ENCODE results near the gene VSX2. TPM values are rescaled to one million over a fixed set of nuclear protein-coding genes. Genes with fewer than 3 reads are reported as not detected.

The VSX2 gene
- total and polyA plus RNA-seq, 2 of the 13 experiments (the other 11 are each of a cell fraction or from before 2014, with no cell fraction given): 0.05 TPM; not detected in 1

DNA sequence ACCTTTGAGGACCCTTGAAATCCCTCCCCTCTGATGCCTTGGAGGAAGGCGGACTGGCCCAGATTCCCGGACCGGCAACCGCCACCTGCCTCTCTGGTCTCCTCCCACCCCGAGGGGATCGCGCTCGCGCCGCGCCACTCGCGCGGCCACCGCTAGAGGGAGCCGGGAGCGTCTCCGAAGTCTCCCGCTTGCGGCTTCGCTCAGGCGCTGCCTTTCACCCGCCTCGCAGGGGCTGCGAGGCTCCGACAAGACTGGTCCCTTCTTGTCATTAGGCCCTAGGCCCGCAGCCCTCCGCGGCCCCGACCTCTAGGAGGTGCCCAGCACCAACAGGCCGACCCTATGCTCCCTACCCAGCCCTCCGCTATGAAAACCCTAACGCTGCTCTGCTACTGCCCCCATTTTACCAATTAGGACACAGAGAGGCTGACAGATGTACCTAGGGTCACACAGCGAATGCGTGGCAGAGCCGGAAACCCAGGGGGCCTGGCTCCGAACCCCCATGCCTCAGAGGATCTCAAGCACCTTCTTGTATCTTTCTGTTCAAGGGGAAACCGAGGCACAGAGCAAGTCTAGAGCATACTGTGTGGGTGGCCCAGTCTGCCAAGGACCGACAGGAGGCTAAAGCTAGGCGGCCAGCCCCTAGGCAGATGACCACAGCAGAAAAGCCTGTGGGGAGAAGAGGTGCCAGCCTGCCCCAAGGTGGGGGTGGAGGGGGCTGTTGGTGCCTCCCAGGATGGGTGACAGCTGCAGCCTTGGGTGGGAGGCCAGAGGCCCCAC lies 21.4 kb upstream of the VSX2 start (continued):
- TF ChIP-seq ZNF446 (CRISPR knock-in tag; IDR thresholded peaks at IDR 0.05) (no peak), NPAS2 (CRISPR knock-in tag; IDR thresholded peaks at IDR 0.05; ENCODE audit: borderline replicate concordance) (no peak), ZNF121 (CRISPR knock-in tag; IDR thresholded peaks at IDR 0.05) (no peak), REPIN1 (CRISPR knock-in tag; IDR thresholded peaks at IDR 0.05; ENCODE audit: borderline replicate concordance, low read depth) (no peak), FOXK2 (IDR thresholded peaks at IDR 0.05) (no peak), ZNF501 (CRISPR knock-in tag; IDR thresholded peaks at IDR 0.05) (peak; percentile 27; the same call in 1 of the 2 replicates), ZBTB38 (CRISPR knock-in tag; IDR thresholded peaks at IDR 0.05) (no peak), YEATS2 (CRISPR knock-in tag; IDR thresholded peaks at IDR 0.05; ENCODE audit: borderline replicate concordance) (no peak), GZF1 (CRISPR knock-in tag; IDR thresholded peaks at IDR 0.05) (no peak), ZFX (CRISPR knock-in tag; IDR thresholded peaks at IDR 0.05; ENCODE audit: low read depth) (peak; percentile 28; the same call in 1 of the 2 replicates), EEA1 (CRISPR knock-in tag; IDR thresholded peaks at IDR 0.05; ENCODE audit: borderline replicate concordance) (0 out of 2 replicates have a peak, but pooled peaks have one; percentile 21), ZNF136 (CRISPR knock-in tag; IDR thresholded peaks at IDR 0.05; ENCODE audit: low read depth) (no peak), ZIK1 (CRISPR knock-in tag; IDR thresholded peaks at IDR 0.05; ENCODE audit: borderline replicate concordance, low read depth) (no peak), TEAD2 (CRISPR knock-in tag; IDR thresholded peaks at IDR 0.05) (no peak), IRX3 (CRISPR knock-in tag; IDR thresholded peaks at IDR 0.05; ENCODE audit: borderline replicate concordance, low read depth) (no peak), NFKBIZ (CRISPR knock-in tag; IDR thresholded peaks at IDR 0.05) (no peak), KDM3A (CRISPR knock-in tag; IDR thresholded peaks at IDR 0.05; ENCODE audit: low read depth) (no peak), ZNF672 (CRISPR knock-in tag; IDR thresholded peaks at IDR 0.05) (no peak), ZFP90 (CRISPR knock-in tag; IDR thresholded peaks at IDR 0.05; ENCODE audit: borderline replicate concordance) (no peak), ZNF17 (CRISPR knock-in tag; IDR thresholded peaks at IDR 0.05) (no peak), HCFC1 (IDR thresholded peaks at IDR 0.05; ENCODE audit: low read depth, low read length) (no peak), CHCHD3 (CRISPR knock-in tag; IDR thresholded peaks at IDR 0.05) (no peak), ZNF101 (CRISPR knock-in tag; IDR thresholded peaks at IDR 0.05; ENCODE audit: borderline replicate concordance, low read depth) (no peak), SMAD9 (CRISPR knock-in tag; IDR thresholded peaks at IDR 0.05) (no peak), ZNF160 (CRISPR knock-in tag; IDR thresholded peaks at IDR 0.05) (no peak), CCAR2 (optimal IDR thresholded peaks at IDR 0.05; ENCODE audit: low read depth, low read length) (no peak), DMAP1 (CRISPR knock-in tag; IDR thresholded peaks at IDR 0.05) (no peak)
- TF ChIP-seq, protein P1, sequence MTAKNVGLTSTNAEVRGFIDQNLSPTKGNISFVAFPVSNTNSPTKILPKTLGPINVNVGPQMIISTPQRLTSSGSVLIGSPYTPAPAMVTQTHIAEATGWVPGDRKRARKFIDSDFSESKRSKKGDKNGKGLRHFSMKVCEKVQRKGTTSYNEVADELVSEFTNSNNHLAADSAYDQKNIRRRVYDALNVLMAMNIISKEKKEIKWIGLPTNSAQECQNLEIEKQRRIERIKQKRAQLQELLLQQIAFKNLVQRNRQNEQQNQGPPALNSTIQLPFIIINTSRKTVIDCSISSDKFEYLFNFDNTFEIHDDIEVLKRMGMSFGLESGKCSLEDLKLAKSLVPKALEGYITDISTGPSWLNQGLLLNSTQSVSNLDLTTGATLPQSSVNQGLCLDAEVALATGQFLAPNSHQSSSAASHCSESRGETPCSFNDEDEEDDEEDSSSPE (CRISPR knock-in tag; IDR thresholded peaks at IDR 0.05): peak; percentile 54; the same call in 1 of the 2 replicates
- TF ChIP-seq, protein P2, sequence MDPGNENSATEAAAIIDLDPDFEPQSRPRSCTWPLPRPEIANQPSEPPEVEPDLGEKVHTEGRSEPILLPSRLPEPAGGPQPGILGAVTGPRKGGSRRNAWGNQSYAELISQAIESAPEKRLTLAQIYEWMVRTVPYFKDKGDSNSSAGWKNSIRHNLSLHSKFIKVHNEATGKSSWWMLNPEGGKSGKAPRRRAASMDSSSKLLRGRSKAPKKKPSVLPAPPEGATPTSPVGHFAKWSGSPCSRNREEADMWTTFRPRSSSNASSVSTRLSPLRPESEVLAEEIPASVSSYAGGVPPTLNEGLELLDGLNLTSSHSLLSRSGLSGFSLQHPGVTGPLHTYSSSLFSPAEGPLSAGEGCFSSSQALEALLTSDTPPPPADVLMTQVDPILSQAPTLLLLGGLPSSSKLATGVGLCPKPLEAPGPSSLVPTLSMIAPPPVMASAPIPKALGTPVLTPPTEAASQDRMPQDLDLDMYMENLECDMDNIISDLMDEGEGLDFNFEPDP (CRISPR knock-in tag; conservative IDR thresholded peaks at IDR 0.05): no peak
- TF ChIP-seq, protein P3, sequence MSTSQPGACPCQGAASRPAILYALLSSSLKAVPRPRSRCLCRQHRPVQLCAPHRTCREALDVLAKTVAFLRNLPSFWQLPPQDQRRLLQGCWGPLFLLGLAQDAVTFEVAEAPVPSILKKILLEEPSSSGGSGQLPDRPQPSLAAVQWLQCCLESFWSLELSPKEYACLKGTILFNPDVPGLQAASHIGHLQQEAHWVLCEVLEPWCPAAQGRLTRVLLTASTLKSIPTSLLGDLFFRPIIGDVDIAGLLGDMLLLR (CRISPR knock-in tag; IDR thresholded peaks at IDR 0.05): no peak

Measured in HepG2 (cell line).